HepG2 (cell line): Measurements from ENCODE around the gene TMEM63B. TPM values are rescaled to one million over a fixed set of nuclear protein-coding genes. Genes with fewer than 3 reads are reported as not detected.

Source experiments
- PAXIP1 ChIP-seq: sonication (generic); formaldehyde crosslinking; conservative IDR thresholded peaks from 2 replicates; pipeline ENCODE4 v1.4.0; 2020; ENCODE audit warnings: mild to moderate bottlenecking, missing genetic modification reagents, moderate library complexity
- SP1 ChIP-seq, 2 experiments: fragments of 450-650 bp in 1 of 2; sonication (generic) in 1 of 2; formaldehyde crosslinking in 1 of 2; IDR thresholded peaks; 2 replicates each; pipeline versions ENCODE4 v1.4.0 to v1.6.1; 2016 to 2020; ENCODE audit warnings: missing genetic modification reagents in 1 of 2
- ZFAT ChIP-seq: sonication (generic); formaldehyde crosslinking; conservative IDR thresholded peaks from 2 replicates; pipeline ENCODE4 v1.8.1; 2023; ENCODE audit warnings: missing genetic modification reagents, inconsistent platforms
- ZNF136 ChIP-seq: sonication (generic); formaldehyde crosslinking; IDR thresholded peaks from 2 replicates; pipeline ENCODE4 v1.8.1; 2022; ENCODE audit warnings: low read depth, mild to moderate bottlenecking, moderate library complexity, missing genetic modification reagents
- ZNF362 ChIP-seq: sonication (generic); formaldehyde crosslinking; IDR thresholded peaks from 2 replicates; pipeline ENCODE4 v1.4.0; 2020; ENCODE audit warnings: missing genetic modification reagents, mild to moderate bottlenecking, borderline replicate concordance
- ZNF792 ChIP-seq: IDR thresholded peaks from 2 replicates; pipeline ENCODE4 v1.6.1; 2016
- polyA plus RNA-seq, 8 experiments: library from polyadenylated mRNA; depleted of rRNA in 3 of 8; stranded (reverse) in 7 of 8; unstranded in 1 of 8; fragments of >200 nt; fragmentation: Illumina TruSeq in 4 of 8; extraction: Trizol in 4 of 8; gene quantifications; 2 replicates each; pipeline versions ENCODE4 v1.2.1 to v1.2.3, GENCODE V29; 2011 to 2016; ENCODE audit warnings: low read depth in 4 of 8, missing spikeins in 1 of 8, mixed read lengths in 1 of 8; ENCODE audit not compliant: insufficient read depth in 1 of 8
- total RNA-seq, 5 experiments: library from RNA; depleted of rRNA; stranded (reverse); fragments of >200 nt; fragmentation: Illumina TruSeq; extraction: Trizol; gene quantifications; 2 replicates each; pipeline ENCODE4 v1.2.3, GENCODE V29; 2016; ENCODE audit warnings: low read depth in 1 of 5
- TF ChIP-seq, protein P1 (sequence below): sonication (generic); formaldehyde crosslinking; IDR thresholded peaks from 2 replicates; pipeline ENCODE4 v1.5.1; 2020; ENCODE audit warnings: mild to moderate bottlenecking, moderate library complexity, missing genetic modification reagents

The TMEM63B gene
- total and polyA plus RNA-seq, 2 of the 13 experiments (the other 11 are each of a cell fraction or from before 2014, with no cell fraction given): 27.4 to 75.8 TPM

GRCh38 chr6:44169886-44170570 lies 42.7 kb downstream of the TMEM63B start (continued):
- TF ChIP-seq, protein P1, sequence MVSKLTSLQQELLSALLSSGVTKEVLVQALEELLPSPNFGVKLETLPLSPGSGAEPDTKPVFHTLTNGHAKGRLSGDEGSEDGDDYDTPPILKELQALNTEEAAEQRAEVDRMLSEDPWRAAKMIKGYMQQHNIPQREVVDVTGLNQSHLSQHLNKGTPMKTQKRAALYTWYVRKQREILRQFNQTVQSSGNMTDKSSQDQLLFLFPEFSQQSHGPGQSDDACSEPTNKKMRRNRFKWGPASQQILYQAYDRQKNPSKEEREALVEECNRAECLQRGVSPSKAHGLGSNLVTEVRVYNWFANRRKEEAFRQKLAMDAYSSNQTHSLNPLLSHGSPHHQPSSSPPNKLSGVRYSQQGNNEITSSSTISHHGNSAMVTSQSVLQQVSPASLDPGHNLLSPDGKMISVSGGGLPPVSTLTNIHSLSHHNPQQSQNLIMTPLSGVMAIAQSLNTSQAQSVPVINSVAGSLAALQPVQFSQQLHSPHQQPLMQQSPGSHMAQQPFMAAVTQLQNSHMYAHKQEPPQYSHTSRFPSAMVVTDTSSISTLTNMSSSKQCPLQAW: no peak
- TF ChIP-seq ZNF362 (CRISPR knock-in tag) (no peak), ZNF136 (CRISPR knock-in tag) (no peak), PAXIP1 (CRISPR knock-in tag) (no peak), ZFAT (CRISPR knock-in tag) (no peak), ZNF792 (CRISPR knock-in tag) (no peak), SP1 (IDR thresholded peaks at IDR 0.05) (no peak), SP1 (CRISPR knock-in tag; IDR thresholded peaks at IDR 0.05) (no peak)
